NCI-H82 (cell line): ENCODE results near the gene PRKCE.

Source experiments
- DNase-seq: peaks from one replicate; lab custom pipeline; 2025; lab: John Stamatoyannopoulos, UW

PRKCE gene

GRCh38 chr2:46042711-46043110, 391.2 kb downstream of the PRKCE start:
- no peak for DNase-seq

DNA sequence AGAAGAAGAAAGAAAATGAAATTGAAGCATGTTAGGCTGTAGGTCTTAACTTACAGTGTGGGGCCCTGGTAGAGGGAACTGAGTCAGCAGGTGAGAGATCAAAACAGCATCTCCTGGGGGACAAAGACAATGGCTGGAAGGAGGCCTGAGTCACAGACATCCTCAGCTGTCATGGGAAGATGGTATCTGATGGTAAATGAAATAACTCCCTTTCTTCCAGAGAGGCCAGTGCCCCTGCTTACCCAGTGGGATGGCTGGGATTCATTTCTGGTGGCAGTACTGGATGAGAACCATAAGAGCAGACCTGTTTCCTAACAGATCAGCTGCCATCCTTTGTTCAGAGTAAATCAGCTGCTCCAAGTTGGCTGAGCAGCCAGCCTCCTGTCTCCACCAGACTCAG, 394.4 kb downstream of the PRKCE start:
- DNase-seq = no peak

GRCh38 chr2:46047290-46047689, 395.8 kb downstream of the PRKCE start:
- no peak for DNase-seq

DNA sequence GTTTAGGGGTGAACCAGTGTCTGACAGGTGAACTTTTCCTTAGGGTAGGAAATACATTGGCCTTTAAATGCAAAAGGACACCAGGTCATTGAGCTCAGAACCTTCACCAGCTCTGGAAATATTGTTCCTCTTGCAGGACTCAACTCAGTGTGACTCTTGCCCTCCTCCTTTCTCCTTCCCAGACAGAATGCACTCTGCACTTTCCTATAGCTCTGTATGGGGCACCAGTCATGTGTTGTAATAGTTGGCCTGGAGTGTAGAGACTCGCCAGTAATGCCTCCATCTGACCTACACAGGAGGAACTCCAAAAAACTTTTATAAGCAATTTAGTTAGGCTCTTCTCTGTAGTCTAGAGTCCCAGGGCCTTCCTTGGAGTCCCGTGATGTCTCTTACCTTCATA, 397.2 kb downstream of the PRKCE start:
- no peak for DNase-seq

DNA sequence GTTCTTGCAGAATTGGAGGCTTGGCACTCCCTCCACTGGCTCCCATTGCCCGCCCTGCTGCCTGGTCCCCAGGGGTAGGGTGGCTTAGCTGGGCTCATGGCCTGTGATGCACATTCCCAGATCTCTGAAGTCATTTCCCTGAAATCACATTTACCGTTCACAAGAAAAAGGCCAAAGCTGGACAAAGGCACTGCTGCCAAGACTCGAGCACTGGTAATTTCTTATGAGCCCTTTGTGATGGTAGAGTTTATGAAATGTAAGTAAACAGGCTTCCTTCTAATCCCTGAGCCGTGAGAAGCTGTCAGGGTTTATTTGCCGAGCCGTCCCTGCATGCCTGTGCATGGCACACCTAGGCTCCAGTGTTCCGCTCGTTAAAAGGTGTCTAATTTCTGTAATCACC, 398.6 kb downstream of the PRKCE start:
- peak; percentile 49 for DNase-seq

GRCh38 chr2:46050489-46050888, 399.0 kb downstream of the PRKCE start:
- no peak for DNase-seq

DNA sequence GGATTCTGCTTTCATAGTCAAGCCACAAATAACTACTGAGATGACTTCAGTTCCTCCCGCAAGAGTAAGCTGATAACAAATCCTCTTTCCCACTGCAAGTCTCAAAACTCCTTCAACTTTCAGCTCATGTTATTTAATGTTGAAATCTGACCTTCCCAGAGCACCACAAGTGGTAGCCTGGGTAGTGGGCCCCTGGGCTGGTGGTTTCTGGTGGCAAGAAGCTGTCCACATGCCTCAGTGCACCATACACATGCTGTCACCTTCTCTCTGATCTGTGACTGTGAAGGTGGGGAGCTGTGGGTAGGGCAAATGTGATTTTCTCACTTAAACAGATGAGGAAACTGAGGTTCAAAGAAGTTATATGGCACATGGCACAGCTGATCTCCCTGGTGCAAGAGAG, 399.6 kb downstream of the PRKCE start:
- DNase-seq = no peak

GRCh38 chr2:46053564-46053963, 402.1 kb downstream of the PRKCE start:
- no peak for DNase-seq

DNA sequence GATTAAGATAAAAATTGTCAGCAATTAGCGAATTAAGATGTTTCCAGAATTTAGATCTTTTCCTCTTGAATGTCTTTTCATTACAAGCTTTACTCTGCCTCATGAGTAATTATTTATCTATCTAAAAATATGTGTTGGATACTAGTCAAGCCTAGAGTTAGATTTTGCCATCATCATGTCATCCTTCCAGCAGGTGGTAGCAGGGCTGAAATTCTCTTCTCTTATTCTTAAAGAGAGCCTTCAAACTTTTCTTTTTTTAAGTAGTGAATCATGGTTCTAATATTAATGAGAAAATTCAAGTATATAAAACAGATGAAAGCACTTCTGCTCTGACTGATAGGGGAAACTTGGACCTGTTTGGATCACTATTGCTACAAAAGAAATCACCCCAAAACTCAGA, 405.1 kb downstream of the PRKCE start:
- no peak for DNase-seq

DNA sequence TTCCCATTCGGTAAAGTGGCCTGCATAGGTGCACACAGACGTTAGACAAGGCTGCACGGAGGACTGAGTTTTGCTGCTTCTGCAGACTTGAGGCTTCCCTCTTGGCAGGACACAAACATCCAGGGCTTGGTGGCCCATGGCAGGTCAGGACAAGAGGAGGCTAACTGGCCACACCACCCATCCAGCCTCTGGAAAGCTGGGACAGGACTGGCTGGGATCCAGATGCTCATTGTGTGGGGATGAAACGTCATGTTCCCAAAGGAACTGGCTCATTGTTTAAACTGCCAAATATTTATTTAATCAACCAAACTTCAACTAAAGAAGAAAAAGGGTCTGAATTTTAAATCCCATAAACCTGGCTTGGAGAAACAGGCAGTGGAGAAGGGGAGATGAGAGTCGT, 406.7 kb downstream of the PRKCE start:
- DNase-seq = no peak

GRCh38 chr2:46062637-46063412, 411.4 kb downstream of the PRKCE start:
- DNase-seq = peak; percentile 89

GRCh38 chr2:46064396-46064795, 412.9 kb downstream of the PRKCE start:
- DNase-seq = no peak

- DNase-seq = no peak
Observed at GRCh38 chr2:46065152-46065551, 413.7 kb downstream of the PRKCE start.

- DNase-seq = no peak
Observed at GRCh38 chr2:46066116-46066515, 414.6 kb downstream of the PRKCE start.

DNA sequence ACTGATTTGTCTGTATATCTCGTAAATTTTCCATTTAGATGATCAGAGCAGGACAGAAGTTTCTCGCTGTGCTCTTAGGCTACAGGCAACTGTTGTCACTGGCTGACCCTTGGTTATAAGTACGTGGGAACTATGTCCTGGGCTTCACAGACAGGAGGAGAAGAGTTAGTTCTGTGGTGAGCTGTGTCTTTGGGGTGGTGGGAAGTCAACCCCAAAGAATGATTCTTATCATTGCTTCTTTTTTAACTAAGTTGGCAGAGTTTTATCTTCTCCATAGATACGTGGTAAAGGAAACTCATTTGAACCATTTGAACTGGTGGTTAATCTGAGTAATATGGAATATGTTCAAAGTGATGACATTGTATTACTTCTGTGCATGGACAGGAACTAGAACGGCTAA, 415.1 kb downstream of the PRKCE start:
- no peak for DNase-seq

- DNase-seq = no peak
Observed at GRCh38 chr2:46067062-46067461, 415.6 kb downstream of the PRKCE start.

DNA sequence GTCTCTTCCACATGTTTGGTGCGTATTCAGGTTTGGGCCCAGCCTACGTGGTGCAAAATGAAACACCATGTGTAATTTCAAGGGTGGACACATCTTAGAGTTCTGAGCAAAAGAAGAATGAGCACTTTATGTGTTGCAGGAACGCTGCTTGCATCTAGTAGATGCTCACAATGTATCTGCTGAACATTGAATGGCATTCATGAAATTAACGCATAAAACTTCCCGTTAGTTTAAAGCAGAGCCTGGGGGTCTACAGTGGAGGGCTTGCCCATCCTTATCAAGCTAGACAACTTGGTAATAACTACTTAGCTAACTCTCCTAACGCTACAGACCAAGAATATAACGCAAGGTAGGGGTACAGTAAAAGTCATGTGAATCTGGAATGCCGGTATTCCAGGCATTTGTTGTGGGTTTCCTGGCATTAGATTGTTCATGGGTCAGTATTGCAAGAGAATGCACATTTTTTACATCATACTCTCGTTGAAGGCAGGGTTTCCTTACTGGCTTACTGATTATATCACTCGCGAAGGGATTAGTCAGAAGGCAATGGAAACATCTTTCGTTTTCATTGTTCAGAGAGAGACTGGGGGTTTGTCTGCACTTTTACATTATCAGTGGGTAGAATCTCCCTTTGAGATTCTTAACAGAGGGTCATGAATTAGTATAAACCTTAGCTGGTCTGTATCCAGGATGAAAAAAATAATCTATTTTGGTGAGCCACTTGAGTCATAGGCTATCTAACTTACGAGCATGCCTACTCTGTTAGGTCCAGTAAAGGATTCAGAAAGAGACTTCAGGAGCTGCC, 416.2 kb downstream of the PRKCE start:
- no peak for DNase-seq

DNA sequence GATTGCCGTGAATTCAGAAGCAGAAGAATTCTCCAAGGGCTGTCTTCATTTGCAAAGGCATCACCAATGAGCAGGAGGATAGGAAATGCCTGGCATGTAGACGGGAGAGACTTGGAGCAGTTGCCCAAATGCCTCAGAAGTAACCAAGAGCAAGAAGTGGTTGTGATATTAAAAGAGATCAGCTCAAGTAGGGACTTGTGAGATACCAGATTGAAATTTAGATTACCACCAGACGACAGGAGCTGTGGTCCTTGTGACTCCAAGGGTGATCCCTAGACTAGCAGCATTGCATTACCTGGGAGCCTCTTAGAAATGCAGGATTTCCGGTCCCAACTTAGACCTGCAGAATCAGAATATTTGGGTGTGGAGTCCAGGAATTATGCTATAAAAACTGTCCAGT, 417.2 kb downstream of the PRKCE start:
- no peak for DNase-seq

GRCh38 chr2:46071074-46071473, 419.6 kb downstream of the PRKCE start:
- no peak for DNase-seq

- DNase-seq = no peak
Observed at GRCh38 chr2:46072101-46072820, 420.8 kb downstream of the PRKCE start.

DNA sequence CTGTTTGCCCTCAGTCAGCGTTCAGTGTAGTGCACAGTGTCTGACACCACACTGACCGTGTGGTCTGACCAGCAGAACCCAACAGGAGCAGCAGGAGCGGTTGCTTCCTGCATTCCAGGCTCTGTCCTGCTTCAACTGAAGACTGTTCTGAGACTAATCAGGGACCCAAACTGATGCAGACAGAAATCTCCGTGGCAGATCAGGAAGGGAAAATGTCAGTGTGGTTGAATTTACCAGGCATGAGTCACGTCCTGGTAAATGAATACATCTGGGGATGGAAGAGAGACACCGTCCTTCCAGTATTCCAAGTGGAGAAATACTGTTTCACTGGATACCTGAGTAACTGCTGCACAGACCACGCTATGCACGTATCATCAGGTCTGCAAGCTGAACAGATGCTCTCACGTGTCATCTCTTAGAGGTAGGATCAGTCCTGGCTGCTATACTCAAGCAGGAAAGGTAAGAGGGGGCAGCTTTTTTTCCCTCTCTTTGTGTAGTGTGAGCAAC, 422.1 kb downstream of the PRKCE start:
- no peak for DNase-seq

- peak; percentile 63 for DNase-seq
Observed at GRCh38 chr2:46074501-46074900, 423.0 kb downstream of the PRKCE start.

DNA sequence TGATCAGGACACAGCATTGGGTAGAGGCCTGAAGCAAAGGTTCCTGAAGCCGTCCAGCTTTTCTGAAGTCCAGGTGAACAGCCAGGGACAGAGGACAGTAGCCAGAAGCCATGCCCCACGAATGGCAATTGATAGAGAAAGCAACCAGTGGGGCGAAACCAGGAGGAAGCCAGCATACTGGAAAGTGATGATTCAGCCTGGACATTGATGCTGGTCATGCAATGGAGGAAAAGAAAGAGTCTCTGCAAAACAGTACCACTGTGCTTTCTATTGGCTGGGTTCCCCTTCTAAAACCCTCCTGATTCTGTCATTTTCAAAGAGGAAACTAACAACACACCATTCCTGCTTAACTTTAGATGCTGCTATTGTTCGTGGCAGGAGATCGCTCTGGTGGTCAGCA, 424.4 kb downstream of the PRKCE start:
- DNase-seq = no peak
